Upper lobe of right lung (tissue), 1 donor: ENCODE data around the gene GADD45GIP1. TPM values are rescaled to one million over a fixed set of nuclear protein-coding genes. Genes with fewer than 3 reads are reported as not detected.
"Not testable (repeated sequence)": the region's sequence is repeated elsewhere in the genome, so short reads cannot be mapped to it uniquely, and the experiment has no call there.

ENCODE experiments used
- ATAC-seq: fragments of 200-7000 bp; cut with Tn5 transposase; one replicate; pipeline ENCODE4 v1.9.1; 2020; ENCODE audit warnings: mild to moderate bottlenecking, moderate library complexity
- DNase-seq: peaks from one replicate; pipeline ENCODE4 v3.0.0-alpha.2; 2020
- H3K27ac ChIP-seq: fragments of 200-600 bp; one replicate; pipeline ENCODE4 v1.8.0; 2022
- H3K27me3 ChIP-seq: fragments of 200-600 bp; one replicate; pipeline ENCODE4 v1.8.0; 2022; ENCODE audit warnings: mild to moderate bottlenecking
- H3K36me3 ChIP-seq: fragments of 200-600 bp; one replicate; pipeline ENCODE4 v1.8.0; 2022
- H3K4me1 ChIP-seq: fragments of 200-600 bp; one replicate; pipeline ENCODE4 v1.8.0; 2022
- H3K4me3 ChIP-seq: fragments of 200-600 bp; one replicate; pipeline ENCODE4 v1.8.0; 2022; ENCODE audit warnings: mild to moderate bottlenecking
- H3K9me3 ChIP-seq: fragments of 200-600 bp; one replicate; pipeline ENCODE4 v1.8.0; 2022
- CTCF ChIP-seq: fragments of 200-600 bp; IDR thresholded peaks from one replicate; pipeline ENCODE4 v1.8.0; 2022; ENCODE audit warnings: antibody characterized with exemption
- intact Hi-C: fragments of 100-400 bp; cut with DNase I; formaldehyde crosslinking; loops from one replicate; pipeline ENCODE4 v1.11.0; 2022
- total RNA-seq: library from RNA; stranded (reverse); fragmentation: NEBNext Ultra II Directional; extraction: Animal tissue kit (Norgen Biotek cat#: 25700); gene quantifications from one replicate; pipeline ENCODE4 v1.2.1, GENCODE V29; 2021
- donor health status: DM: no; HTN: yes; CAD: no; lungs with severe emphysema.

GADD45GIP1 gene
- total RNA-seq, 1 donor from 2014 or later, result 16.4 TPM

- H3K4me1 ChIP-seq, result peaks cover 23% of the 10 kb centered on the region
- ATAC-seq, result no peak
Observed at GRCh38 chr19:12953799-12954611, 3.0 kb downstream of the GADD45GIP1 start.

DNA sequence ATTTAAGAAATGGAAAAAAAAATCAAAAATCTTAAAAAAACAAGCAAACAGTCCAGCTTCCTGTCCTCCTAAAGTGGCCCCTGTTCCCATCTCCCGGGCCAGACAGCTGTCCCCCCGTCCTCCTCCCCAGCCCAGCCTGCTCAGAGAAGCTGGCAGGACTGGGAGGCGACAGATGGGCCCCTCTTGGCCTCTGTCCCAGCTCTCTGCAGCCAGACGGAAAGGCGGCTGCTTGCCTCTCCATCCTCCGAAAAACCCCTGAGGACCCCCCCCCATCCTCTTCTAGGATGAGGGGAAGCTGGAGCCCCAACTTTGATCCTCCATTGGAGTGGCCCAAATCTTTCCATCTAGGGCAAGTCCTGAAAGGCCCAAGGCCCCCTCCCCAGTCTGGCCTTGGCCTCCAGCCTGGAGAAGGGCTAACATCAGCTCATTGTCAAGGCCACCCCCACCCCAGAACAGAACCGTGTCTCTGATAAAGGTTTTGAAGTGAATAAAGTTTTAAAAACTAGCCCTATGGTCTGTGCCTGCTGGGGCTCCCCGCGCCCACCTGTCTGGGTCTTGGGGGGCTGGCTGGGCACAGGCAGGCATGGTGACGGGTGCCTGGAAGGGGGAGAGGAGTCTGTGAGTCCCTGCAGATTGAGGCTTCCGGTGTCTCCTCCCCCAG is 3.8 kb downstream of the GADD45GIP1 start:
- intact Hi-C loops, result no loop called here
- Histone ChIP-seq H3K27me3 (no peaks in the 10 kb centered on the region), H3K36me3 (peaks cover 69% of the 10 kb centered on the region), H3K4me1 (peaks cover 23% of the 10 kb centered on the region), H3K9me3 (no peaks in the 10 kb centered on the region), H3K27ac (peak overlapping the region; percentile 8), H3K4me3 (no peak overlapping the region)
- no peak for ATAC-seq
- no peak for DNase-seq
- no peak for TF ChIP-seq CTCF

More at GRCh38 chr19:12953799-12954611, 3.0 kb downstream of the GADD45GIP1 start:
- Histone ChIP-seq H3K27me3 (no peaks in the 10 kb centered on the region), H3K36me3 (peaks cover 61% of the 10 kb centered on the region), H3K4me3 (no peak overlapping the region), H3K27ac (peak overlapping the region; percentile 8), H3K9me3 (no peaks in the 10 kb centered on the region)
- TF ChIP-seq CTCF, result no peak
- DNase-seq, result peak; percentile 63
- intact Hi-C loops, result no loop called here

GRCh38 chr19:12952488-12953137 is 4.4 kb downstream of the GADD45GIP1 start:
- no peaks in the 10 kb centered on the region for H3K9me3 ChIP-seq
- H3K4me3 ChIP-seq, result no peak overlapping the region
- H3K27me3 ChIP-seq, result no peaks in the 10 kb centered on the region
- peak overlapping the region; percentile 58 for H3K27ac ChIP-seq
- peaks cover 75% of the 10 kb centered on the region for H3K36me3 ChIP-seq
- DNase-seq (no peak), ATAC-seq (no peak)
- H3K4me1 ChIP-seq, result peaks cover 24% of the 10 kb centered on the region
- intact Hi-C loops, result no loop called here
- no peak for TF ChIP-seq CTCF

DNA sequence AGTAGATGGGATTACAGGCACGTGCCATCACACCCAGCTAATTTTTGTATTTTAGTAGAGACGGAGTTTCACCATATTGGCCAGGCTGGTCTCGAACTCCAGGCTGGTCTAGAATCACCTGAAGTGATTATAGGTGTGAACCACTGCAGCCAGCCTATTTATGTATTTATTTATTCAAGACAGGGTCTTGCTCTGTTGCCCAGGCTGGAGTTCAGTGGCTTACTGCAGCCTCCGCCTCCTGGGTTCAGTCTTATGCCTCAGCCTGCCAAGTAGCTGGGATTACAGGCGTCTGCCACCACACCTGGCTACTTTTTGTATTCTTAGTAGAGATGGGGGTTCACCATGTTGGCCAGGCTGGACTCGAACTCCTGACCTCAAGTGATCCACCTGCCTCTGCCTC is 5.0 kb downstream of the GADD45GIP1 start:
- intact Hi-C loops, DNase-seq, H3K4me3 ChIP-seq, ATAC-seq, H3K27ac ChIP-seq, H3K27me3 ChIP-seq, H3K9me3 ChIP-seq: not testable (repeated sequence)
- H3K36me3 ChIP-seq, result peaks cover 79% of the 10 kb centered on the region
- H3K4me1 ChIP-seq, result peaks cover 30% of the 10 kb centered on the region

- Histone ChIP-seq H3K4me1 (peaks cover 28% of the 10 kb centered on the region), H3K36me3 (peaks cover 76% of the 10 kb centered on the region), H3K27me3 (no peaks in the 10 kb centered on the region), H3K9me3 (no peaks in the 10 kb centered on the region), H3K4me3 (no peak overlapping the region), H3K27ac (no peak overlapping the region)
- TF ChIP-seq CTCF, result no peak
- DNase-seq (no peak), ATAC-seq (no peak)
- intact Hi-C loops, result no loop called here
Observed at GRCh38 chr19:12949363-12950283, 7.4 kb downstream of the GADD45GIP1 start.
